ENCODE data around the gene GP5.

The GP5 gene

GRCh38 chr3:194348354-194348753 is 50.7 kb downstream of the GP5 start:
- no peak for DNase-seq (ENCODE audit: low read depth)

GRCh38 chr3:194346621-194347020 is 52.4 kb downstream of the GP5 start:
- DNase-seq (ENCODE audit: low read depth), result no peak

- no peak for DNase-seq (ENCODE audit: low read depth)
These were observed 53.0 kb downstream of the GP5 start for GRCh38 chr3:194346035-194346434.
